HFFc6 (cell line): Measurements from ENCODE around the gene SVIL. TPM values are rescaled to one million over a fixed set of nuclear protein-coding genes. Genes with fewer than 3 reads are reported as not detected.

ENCODE experiments used
- DNase-seq: peaks from one replicate; pipeline ENCODE4 v3.0.0-alpha.2; 2018
- H3K27ac Mint-ChIP-seq: 2 replicates; pipeline ENCODE4 v1.8.0; 2020; ENCODE audit warnings: mild to moderate bottlenecking, mixed read lengths
- H3K27me3 Mint-ChIP-seq: 2 replicates; pipeline ENCODE4 v1.8.0; 2021; ENCODE audit warnings: mild to moderate bottlenecking, moderate library complexity, mixed read lengths; ENCODE audit not compliant: insufficient read depth
- H3K36me3 Mint-ChIP-seq: 2 replicates; pipeline ENCODE4 v1.8.0; 2021; ENCODE audit warnings: low read depth, mixed read lengths
- H3K4me1 Mint-ChIP-seq: 2 replicates; pipeline ENCODE4 v1.8.0; 2020; ENCODE audit warnings: low read depth, mixed read lengths
- H3K4me3 Mint-ChIP-seq: 2 replicates; pipeline ENCODE4 v1.8.0; 2020; ENCODE audit warnings: mild to moderate bottlenecking, moderate library complexity, mixed read lengths
- H3K9me3 Mint-ChIP-seq: 2 replicates; pipeline ENCODE4 v1.8.0; 2020; ENCODE audit warnings: mild to moderate bottlenecking, mixed read lengths
- total RNA-seq, 6 experiments: library from RNA; stranded (reverse); fragmentation: NEBNext Ultra II Directional; extraction: Animal tissue kit (Norgen Biotek cat#: 25700); gene quantifications; 2 replicates in 1 of 6; 3 replicates in 5 of 6; pipeline ENCODE4 v1.2.3, GENCODE V29; 2021
- TF ChIP-seq, protein P1 (sequence below): fragments of 200-600 bp; sonication (generic); IDR thresholded peaks from 2 replicates; pipeline ENCODE4 v1.5.0; 2021; ENCODE audit warnings: antibody characterized with exemption, mild to moderate bottlenecking

Gene SVIL
- total RNA-seq, 6 experiments from 2014 or later: 0.22 to 0.89 (median 0.48) TPM

DNA sequence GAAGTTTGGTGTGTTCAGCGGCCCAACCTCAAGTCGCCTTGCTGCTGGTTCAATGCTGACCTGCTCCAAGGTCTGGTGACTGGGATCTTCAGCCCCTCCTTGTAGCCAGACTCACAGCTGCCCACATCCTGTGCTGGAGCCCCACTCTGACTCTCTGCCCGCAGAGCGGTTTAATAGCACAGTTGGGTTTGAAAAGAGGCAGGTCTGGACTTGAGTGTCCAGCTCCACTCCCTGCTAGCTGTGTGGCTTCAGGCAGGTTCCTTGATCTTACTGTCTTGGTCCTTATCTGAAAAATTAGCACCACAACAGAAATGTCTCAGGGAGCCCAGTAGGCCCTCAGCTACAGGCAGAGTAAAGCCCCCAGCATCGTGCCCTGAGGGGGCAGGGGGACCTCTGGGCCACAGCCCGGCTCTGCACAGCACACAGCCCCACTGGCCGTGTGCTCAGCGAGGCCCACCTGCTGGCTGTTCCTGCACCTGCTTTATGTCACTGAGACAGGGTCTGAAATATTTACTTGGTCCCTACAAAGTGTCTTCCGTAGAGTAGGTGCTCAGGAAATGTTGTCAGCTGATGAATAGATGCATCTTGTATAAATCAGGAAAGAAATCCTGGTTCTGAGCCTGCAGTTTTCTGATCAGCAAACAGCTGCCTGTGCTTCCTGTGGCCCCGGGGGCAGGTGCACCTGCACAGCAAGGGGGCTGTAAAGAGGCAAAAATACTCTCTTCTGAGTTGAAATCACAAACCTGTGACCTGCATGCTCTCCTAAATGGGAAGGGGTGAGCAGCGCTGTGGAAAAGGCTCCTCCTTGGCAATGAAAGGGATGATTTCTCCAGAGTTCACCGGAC, 155.5 kb downstream of the SVIL start:
- H3K27me3 Mint-ChIP-seq: no peaks in the 10 kb centered on the region
- DNase-seq: no peak
- H3K9me3 Mint-ChIP-seq: no peaks in the 10 kb centered on the region
- H3K27ac Mint-ChIP-seq: no peak overlapping the region
- no peaks in the 10 kb centered on the region for H3K36me3 Mint-ChIP-seq
- TF ChIP-seq, protein P1, sequence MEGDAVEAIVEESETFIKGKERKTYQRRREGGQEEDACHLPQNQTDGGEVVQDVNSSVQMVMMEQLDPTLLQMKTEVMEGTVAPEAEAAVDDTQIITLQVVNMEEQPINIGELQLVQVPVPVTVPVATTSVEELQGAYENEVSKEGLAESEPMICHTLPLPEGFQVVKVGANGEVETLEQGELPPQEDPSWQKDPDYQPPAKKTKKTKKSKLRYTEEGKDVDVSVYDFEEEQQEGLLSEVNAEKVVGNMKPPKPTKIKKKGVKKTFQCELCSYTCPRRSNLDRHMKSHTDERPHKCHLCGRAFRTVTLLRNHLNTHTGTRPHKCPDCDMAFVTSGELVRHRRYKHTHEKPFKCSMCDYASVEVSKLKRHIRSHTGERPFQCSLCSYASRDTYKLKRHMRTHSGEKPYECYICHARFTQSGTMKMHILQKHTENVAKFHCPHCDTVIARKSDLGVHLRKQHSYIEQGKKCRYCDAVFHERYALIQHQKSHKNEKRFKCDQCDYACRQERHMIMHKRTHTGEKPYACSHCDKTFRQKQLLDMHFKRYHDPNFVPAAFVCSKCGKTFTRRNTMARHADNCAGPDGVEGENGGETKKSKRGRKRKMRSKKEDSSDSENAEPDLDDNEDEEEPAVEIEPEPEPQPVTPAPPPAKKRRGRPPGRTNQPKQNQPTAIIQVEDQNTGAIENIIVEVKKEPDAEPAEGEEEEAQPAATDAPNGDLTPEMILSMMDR: no peak
- peaks cover 15% of the 10 kb centered on the region for H3K4me1 Mint-ChIP-seq
- no peak overlapping the region for H3K4me3 Mint-ChIP-seq

DNA sequence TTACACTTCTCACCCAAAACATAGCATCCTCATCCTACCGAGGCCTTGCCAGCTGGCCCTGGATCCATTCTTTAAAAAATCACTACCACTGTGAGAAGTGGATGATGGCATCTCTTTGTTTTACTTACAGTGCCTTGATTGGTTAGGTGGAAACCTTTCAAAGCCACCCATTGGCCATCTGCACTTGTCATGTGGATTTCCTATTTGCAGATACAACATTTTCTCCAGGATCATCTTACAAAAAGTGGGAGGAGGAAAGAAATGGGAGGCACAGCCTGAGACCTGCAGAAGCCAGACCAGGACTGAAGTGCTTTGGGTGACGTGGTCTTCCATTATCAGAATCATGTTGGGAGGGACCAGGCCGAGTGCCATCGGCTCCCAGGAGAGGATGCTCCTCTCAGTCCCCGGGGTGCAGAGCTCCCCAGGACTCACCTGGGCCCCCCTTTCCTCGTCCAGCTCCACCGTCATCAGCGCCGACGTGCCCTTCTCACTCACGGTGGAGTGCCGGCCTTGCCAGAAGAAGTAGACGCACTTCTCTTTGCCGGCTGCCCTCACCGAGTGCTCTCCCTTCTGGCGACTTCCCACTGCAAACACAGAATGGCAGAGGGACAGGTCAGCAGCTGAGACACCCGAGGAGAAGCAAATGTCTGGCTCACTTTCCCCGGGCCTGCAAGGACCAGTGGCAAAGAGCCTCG, 161.2 kb downstream of the SVIL start:
- Mint-ChIP-seq H3K4me1 (peaks cover 28% of the 10 kb centered on the region), H3K27me3 (peaks cover 6% of the 10 kb centered on the region; the same call in 1 of the 2 replicates), H3K27ac (no peak overlapping the region), H3K9me3 (no peaks in the 10 kb centered on the region), H3K4me3 (no peak overlapping the region), H3K36me3 (peaks cover 15% of the 10 kb centered on the region)
- no peak for DNase-seq
- TF ChIP-seq, protein P1: no peak

DNA sequence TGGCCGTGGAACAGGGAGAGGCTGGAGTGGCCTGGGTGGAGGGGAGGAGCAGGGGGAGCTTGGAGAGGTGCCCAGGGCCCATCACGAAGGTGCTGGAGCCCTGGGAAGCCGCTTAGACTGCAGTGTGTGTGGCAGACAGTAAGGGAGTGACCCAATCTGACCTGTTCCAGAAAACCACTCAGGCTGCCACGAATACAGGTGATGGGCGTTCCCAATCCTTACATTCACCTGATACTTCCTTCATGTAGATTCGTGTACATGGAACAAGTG, 161.7 kb downstream of the SVIL start:
- no peaks in the 10 kb centered on the region for H3K9me3 Mint-ChIP-seq
- peaks cover 6% of the 10 kb centered on the region; the same call in 1 of the 2 replicates for H3K27me3 Mint-ChIP-seq
- peaks cover 17% of the 10 kb centered on the region for H3K36me3 Mint-ChIP-seq
- no peak for DNase-seq
- no peak overlapping the region for H3K4me3 Mint-ChIP-seq
- no peak overlapping the region for H3K27ac Mint-ChIP-seq
- TF ChIP-seq, protein P1: no peak
- H3K4me1 Mint-ChIP-seq: peaks cover 28% of the 10 kb centered on the region

DNA sequence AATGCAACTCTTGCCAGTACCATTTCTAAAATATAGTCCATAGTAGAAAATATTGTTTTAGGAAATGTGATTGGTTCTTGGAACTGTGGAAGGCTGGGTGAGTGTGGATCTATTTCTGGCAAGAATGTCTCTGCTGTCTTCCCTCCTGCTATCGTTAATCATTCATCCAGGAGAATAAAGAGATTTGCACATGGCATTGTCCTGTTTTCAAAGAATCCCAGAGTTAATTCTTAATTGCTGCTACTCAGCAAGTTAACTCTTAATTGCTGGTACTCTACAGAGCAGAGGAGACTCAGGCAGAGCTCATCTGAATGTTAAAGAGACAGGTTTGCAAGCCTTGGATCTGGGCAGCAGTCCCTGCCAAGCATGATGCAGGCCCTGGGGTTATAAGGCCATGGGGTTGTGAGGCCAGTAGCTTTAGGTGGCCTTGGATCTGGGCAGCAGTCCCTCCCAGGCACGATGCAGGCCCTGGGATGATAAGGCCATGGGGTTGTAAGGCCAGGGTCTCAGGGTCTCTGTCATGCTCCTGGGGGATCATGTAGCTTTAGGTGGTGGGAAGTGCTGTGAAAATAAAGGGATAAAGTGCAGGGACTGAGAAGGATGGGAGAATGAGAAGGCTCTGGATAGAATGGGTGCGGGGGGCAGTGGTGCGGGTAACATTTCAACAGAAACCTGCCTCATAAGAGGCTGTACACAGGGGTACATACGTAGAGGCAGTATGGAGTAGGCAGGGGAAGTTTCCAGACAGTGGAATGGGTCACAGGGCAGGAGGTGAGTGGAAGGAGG, 162.3 kb downstream of the SVIL start:
- Mint-ChIP-seq H3K4me1 (peaks cover 28% of the 10 kb centered on the region), H3K27ac (no peak overlapping the region; the same call in 1 of the 2 replicates), H3K27me3 (peaks cover 6% of the 10 kb centered on the region), H3K36me3 (peaks cover 23% of the 10 kb centered on the region), H3K9me3 (no peaks in the 10 kb centered on the region), H3K4me3 (no peak overlapping the region)
- TF ChIP-seq, protein P1: no peak
- no peak for DNase-seq

DNA sequence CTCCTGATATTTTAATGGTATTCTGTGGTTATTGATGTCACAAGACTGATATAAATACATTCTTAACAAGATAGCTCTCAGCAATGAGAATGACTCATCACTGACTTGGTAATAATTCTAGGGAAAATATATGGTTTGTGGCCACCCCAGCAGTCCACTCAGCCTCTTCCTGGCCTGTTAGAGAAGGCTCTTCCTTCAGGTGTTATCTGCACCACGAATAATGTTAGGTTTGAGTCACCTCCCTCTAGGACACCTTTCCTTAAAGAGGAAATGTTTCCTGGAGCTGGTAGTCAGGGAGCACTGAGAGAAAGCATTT, 163.3 kb downstream of the SVIL start:
- TF ChIP-seq, protein P1: no peak
- peaks cover 27% of the 10 kb centered on the region for H3K36me3 Mint-ChIP-seq
- peak; percentile 80 for DNase-seq
- H3K27me3 Mint-ChIP-seq: peaks cover 10% of the 10 kb centered on the region
- peaks cover 28% of the 10 kb centered on the region for H3K4me1 Mint-ChIP-seq
- H3K4me3 Mint-ChIP-seq: peak overlapping the region; percentile 24; the same call in 1 of the 2 replicates
- peak overlapping the region; percentile 77 for H3K27ac Mint-ChIP-seq
- no peaks in the 10 kb centered on the region for H3K9me3 Mint-ChIP-seq
